HepG2 (cell line): Measurements from ENCODE around the gene CCN2. TPM values are rescaled to one million over a fixed set of nuclear protein-coding genes. Genes with fewer than 3 reads are reported as not detected.

Experiments
- ATM ChIP-seq: fragments of 450-650 bp; IDR thresholded peaks from 2 replicates; pipeline ENCODE4 v1.7.1; 2017; ENCODE audit warnings: mild to moderate bottlenecking, borderline replicate concordance
- ETV5 ChIP-seq: IDR thresholded peaks from 2 replicates; pipeline ENCODE4 v1.6.1; 2018; ENCODE audit warnings: missing biosample characterization, missing genetic modification reagents, inconsistent platforms, borderline replicate concordance
- FOXJ3 ChIP-seq: sonication (generic); formaldehyde crosslinking; IDR thresholded peaks from 2 replicates; pipeline ENCODE4 v1.4.0; 2020; ENCODE audit warnings: missing genetic modification reagents, mild to moderate bottlenecking, borderline replicate concordance
- FOXP4 ChIP-seq: sonication (generic); formaldehyde crosslinking; IDR thresholded peaks from 2 replicates; pipeline ENCODE4 v1.4.0; 2020; ENCODE audit warnings: missing genetic modification reagents
- HCFC1 ChIP-seq: fragments of 150-350 bp; IDR thresholded peaks from 2 replicates; pipeline ENCODE4 v1.6.1; 2014; ENCODE audit warnings: low read depth, low read length
- RAD21 ChIP-seq: fragments of 450-650 bp; formaldehyde crosslinking; IDR thresholded peaks from 2 replicates; pipeline ENCODE4 v1.5.0; 2020; ENCODE audit warnings: mild to moderate bottlenecking
- SOX13 ChIP-seq, 3 experiments: fragments of 450-650 bp in 1 of 3; sonication (generic) in 1 of 3; formaldehyde crosslinking in 1 of 3; IDR thresholded peaks in 2 of 3; conservative IDR thresholded peaks in 1 of 3; 2 replicates each; pipeline versions ENCODE4 v1.5.0 to v1.6.1; 2016 to 2020; ENCODE audit warnings: antibody characterized with exemption in 1 of 3, mild to moderate bottlenecking in 1 of 3, missing compliant biosample characterization in 1 of 3, missing genetic modification reagents in 1 of 3, moderate library complexity in 1 of 3
- SP5 ChIP-seq: IDR thresholded peaks from 2 replicates; pipeline ENCODE4 v1.6.1; 2016; ENCODE audit warnings: low read depth, borderline replicate concordance
- STAT5B ChIP-seq: sonication (generic); formaldehyde crosslinking; IDR thresholded peaks from 2 replicates; pipeline ENCODE4 v1.4.0; 2020; ENCODE audit warnings: missing genetic modification reagents
- XBP1 ChIP-seq: sonication (generic); formaldehyde crosslinking; IDR thresholded peaks from 2 replicates; pipeline ENCODE4 v1.5.0; 2020; ENCODE audit warnings: missing genetic modification reagents
- ZFP41 ChIP-seq: sonication (generic); formaldehyde crosslinking; IDR thresholded peaks from 2 replicates; pipeline ENCODE4 v1.4.0; 2020; ENCODE audit warnings: mild to moderate bottlenecking, missing genetic modification reagents, borderline replicate concordance
- ZFP90 ChIP-seq: sonication (generic); formaldehyde crosslinking; IDR thresholded peaks from 2 replicates; pipeline ENCODE4 v1.8.0; 2022; ENCODE audit warnings: missing genetic modification reagents, mild to moderate bottlenecking, inconsistent platforms, borderline replicate concordance
- ZNF253 ChIP-seq: sonication (generic); formaldehyde crosslinking; IDR thresholded peaks from 2 replicates; pipeline ENCODE4 v1.8.0; 2022; ENCODE audit warnings: mild to moderate bottlenecking, missing genetic modification reagents, borderline replicate concordance
- ZNF550 ChIP-seq: sonication (generic); formaldehyde crosslinking; IDR thresholded peaks from 2 replicates; pipeline ENCODE4 v1.4.0; 2020; ENCODE audit warnings: mild to moderate bottlenecking, missing genetic modification reagents, borderline replicate concordance
- ZNF563 ChIP-seq: sonication (generic); formaldehyde crosslinking; IDR thresholded peaks from 2 replicates; pipeline ENCODE4 v1.8.0; 2022; ENCODE audit warnings: mild to moderate bottlenecking, moderate library complexity, missing genetic modification reagents
- ZNF775 ChIP-seq: sonication (generic); formaldehyde crosslinking; IDR thresholded peaks from 2 replicates; pipeline ENCODE4 v1.4.0; 2020; ENCODE audit warnings: missing genetic modification reagents, mild to moderate bottlenecking, moderate library complexity, borderline replicate concordance
- polyA plus RNA-seq, 8 experiments: library from polyadenylated mRNA; depleted of rRNA in 3 of 8; stranded (reverse) in 7 of 8; unstranded in 1 of 8; fragments of >200 nt; fragmentation: Illumina TruSeq in 4 of 8; extraction: Trizol in 4 of 8; gene quantifications; 2 replicates each; pipeline versions ENCODE4 v1.2.1 to v1.2.3, GENCODE V29; 2011 to 2016; ENCODE audit warnings: low read depth in 4 of 8, missing spikeins in 1 of 8, mixed read lengths in 1 of 8; ENCODE audit not compliant: insufficient read depth in 1 of 8
- total RNA-seq, 5 experiments: library from RNA; depleted of rRNA; stranded (reverse); fragments of >200 nt; fragmentation: Illumina TruSeq; extraction: Trizol; gene quantifications; 2 replicates each; pipeline ENCODE4 v1.2.3, GENCODE V29; 2016; ENCODE audit warnings: low read depth in 1 of 5
- TF ChIP-seq, protein P1 (sequence below): sonication (generic); formaldehyde crosslinking; IDR thresholded peaks from 2 replicates; pipeline ENCODE4 v1.4.0; 2020; ENCODE audit warnings: missing genetic modification reagents, borderline replicate concordance
- TF ChIP-seq, protein P2 (sequence below): conservative IDR thresholded peaks from 2 replicates; pipeline ENCODE4 v1.6.1; 2018; ENCODE audit warnings: missing genetic modification reagents
- TF ChIP-seq, protein P3 (sequence below), 2 experiments: sonication (generic) in 1 of 2; formaldehyde crosslinking in 1 of 2; IDR thresholded peaks; 2 replicates each; pipeline versions ENCODE4 v1.4.0 to v1.6.1; 2018 to 2020; ENCODE audit warnings: missing genetic modification reagents in 2 of 2, borderline replicate concordance in 1 of 2, low read depth in 1 of 2, mild to moderate bottlenecking in 1 of 2, missing biosample characterization in 1 of 2

CCN2 gene
- total and polyA plus RNA-seq, 2 of the 13 experiments (the other 11 are each of a cell fraction or from before 2014, with no cell fraction given) = 34.7 to 316 TPM

DNA sequence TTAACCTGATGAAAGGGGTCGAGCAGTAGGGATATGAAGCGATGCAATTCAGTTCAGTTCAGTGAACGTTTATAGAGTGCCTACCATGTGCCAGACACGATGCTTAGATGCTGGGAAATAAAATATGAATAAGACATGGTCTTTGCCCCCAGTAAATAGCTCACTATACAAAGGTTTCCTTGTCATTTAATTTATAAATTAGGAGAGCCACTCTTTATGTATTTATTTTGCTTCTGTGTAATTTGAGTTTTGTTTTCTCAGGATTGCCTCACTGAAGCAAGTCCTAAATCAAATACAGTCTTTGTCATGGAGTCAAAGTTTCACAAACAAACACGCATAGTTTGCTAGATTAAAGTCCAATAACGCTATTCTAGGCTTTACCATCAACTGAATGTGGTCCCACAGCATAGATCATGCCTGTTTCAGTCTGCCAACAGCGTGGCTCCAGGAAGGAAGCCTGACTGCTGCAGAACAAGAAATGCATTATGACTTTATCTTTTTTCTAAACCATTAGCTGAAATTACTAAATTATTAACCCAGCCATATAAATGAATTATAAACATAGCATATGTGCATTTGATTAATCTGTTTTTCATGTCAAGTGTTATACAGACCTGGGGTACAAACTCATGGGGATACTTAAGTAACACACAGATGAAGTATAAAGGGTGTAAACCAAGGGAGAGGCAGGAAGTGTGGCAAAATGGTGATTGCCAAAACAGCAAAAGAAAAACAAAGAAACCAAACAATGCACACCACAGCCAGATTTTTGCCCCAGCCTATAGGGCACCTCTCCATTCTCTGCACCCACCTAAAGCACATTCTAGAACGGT is 29.8 kb upstream of the CCN2 start (continued):
- TF ChIP-seq, protein P1, sequence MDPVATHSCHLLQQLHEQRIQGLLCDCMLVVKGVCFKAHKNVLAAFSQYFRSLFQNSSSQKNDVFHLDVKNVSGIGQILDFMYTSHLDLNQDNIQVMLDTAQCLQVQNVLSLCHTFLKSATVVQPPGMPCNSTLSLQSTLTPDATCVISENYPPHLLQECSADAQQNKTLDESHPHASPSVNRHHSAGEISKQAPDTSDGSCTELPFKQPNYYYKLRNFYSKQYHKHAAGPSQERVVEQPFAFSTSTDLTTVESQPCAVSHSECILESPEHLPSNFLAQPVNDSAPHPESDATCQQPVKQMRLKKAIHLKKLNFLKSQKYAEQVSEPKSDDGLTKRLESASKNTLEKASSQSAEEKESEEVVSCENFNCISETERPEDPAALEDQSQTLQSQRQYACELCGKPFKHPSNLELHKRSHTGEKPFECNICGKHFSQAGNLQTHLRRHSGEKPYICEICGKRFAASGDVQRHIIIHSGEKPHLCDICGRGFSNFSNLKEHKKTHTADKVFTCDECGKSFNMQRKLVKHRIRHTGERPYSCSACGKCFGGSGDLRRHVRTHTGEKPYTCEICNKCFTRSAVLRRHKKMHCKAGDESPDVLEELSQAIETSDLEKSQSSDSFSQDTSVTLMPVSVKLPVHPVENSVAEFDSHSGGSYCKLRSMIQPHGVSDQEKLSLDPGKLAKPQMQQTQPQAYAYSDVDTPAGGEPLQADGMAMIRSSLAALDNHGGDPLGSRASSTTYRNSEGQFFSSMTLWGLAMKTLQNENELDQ (CRISPR knock-in tag) = no peak
- peak; percentile 81; the same call in 1 of the 2 replicates for TF ChIP-seq ETV5
- TF ChIP-seq STAT5B (CRISPR knock-in tag) = peak; percentile 61; the same call in 1 of the 2 replicates
- no peak for TF ChIP-seq ATM
- peak; percentile 50; the same call in 1 of the 2 replicates for TF ChIP-seq ZFP41
- TF ChIP-seq, protein P2, sequence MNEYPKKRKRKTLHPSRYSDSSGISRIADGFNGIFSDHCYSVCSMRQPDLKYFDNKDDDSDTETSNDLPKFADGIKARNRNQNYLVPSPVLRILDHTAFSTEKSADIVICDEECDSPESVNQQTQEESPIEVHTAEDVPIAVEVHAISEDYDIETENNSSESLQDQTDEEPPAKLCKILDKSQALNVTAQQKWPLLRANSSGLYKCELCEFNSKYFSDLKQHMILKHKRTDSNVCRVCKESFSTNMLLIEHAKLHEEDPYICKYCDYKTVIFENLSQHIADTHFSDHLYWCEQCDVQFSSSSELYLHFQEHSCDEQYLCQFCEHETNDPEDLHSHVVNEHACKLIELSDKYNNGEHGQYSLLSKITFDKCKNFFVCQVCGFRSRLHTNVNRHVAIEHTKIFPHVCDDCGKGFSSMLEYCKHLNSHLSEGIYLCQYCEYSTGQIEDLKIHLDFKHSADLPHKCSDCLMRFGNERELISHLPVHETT (CRISPR knock-in tag) = no peak
- TF ChIP-seq ZNF253 (CRISPR knock-in tag) = no peak; the same call in 1 of the 2 replicates
- TF ChIP-seq, protein P3, sequence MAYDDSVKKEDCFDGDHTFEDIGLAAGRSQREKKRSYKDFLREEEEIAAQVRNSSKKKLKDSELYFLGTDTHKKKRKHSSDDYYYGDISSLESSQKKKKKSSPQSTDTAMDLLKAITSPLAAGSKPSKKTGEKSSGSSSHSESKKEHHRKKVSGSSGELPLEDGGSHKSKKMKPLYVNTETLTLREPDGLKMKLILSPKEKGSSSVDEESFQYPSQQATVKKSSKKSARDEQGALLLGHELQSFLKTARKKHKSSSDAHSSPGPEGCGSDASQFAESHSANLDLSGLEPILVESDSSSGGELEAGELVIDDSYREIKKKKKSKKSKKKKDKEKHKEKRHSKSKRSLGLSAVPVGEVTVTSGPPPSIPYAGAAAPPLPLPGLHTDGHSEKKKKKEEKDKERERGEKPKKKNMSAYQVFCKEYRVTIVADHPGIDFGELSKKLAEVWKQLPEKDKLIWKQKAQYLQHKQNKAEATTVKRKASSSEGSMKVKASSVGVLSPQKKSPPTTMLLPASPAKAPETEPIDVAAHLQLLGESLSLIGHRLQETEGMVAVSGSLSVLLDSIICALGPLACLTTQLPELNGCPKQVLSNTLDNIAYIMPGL (CRISPR knock-in tag; IDR thresholded peaks at IDR 0.05; ENCODE audit: borderline replicate concordance in 1 of 2, low read depth in 1 of 2) = peak; percentile 58 to 66; a peak in 2 of 4 replicates
- TF ChIP-seq ZNF563 (CRISPR knock-in tag) = no peak
- 0 out of 2 replicates have a peak, but pooled peaks have one; percentile 55 for TF ChIP-seq ZFP90
- TF ChIP-seq XBP1 (CRISPR knock-in tag) = no peak
- peak; percentile 98 for TF ChIP-seq FOXP4
- TF ChIP-seq ZNF550 (CRISPR knock-in tag) = no peak
- peak; percentile 90 for TF ChIP-seq SOX13 (IDR thresholded peaks at IDR 0.05)
- TF ChIP-seq SOX13 (CRISPR knock-in tag; conservative IDR thresholded peaks at IDR 0.05 in 1 of 2, IDR thresholded peaks at IDR 0.05 in 1 of 2) = peak in 1 of 2 experiments; percentile 99; a peak in 2 of 4 replicates
- peak; percentile 24; the same call in 1 of the 2 replicates for TF ChIP-seq RAD21 (CRISPR knock-in tag)
- TF ChIP-seq HCFC1 = no peak
- no peak; the same call in none of the 2 replicates for TF ChIP-seq SP5 (CRISPR knock-in tag)
- peak; percentile 99 for TF ChIP-seq FOXJ3 (CRISPR knock-in tag)
- peak; percentile 63; the same call in 1 of the 2 replicates for TF ChIP-seq ZNF775 (CRISPR knock-in tag)
